Caco-2 (cell line): Measurements from ENCODE around the gene MYH9. TPM values are rescaled to one million over a fixed set of nuclear protein-coding genes. Genes with fewer than 3 reads are reported as not detected.

Experiments
- BruUV-seq: library from RNA; stranded (reverse); fragments of 400-500 nt; replicated peaks from 2 replicates; lab custom pipeline; 2021; lab: Mats Ljungman, UMichigan
- CTCF ChIA-PET: fragments of 300-600 bp; sonication (Branson Sonifier 250); formaldehyde crosslinking; loops from one replicate; lab custom pipeline; 2022; ENCODE audit warnings: antibody characterized with exemption; lab: Charles Lee
- POLR2A ChIA-PET: fragments of 300-600 bp; sonication (Branson Sonifier 250); formaldehyde crosslinking; loops from one replicate; lab custom pipeline; 2022; ENCODE audit warnings: antibody characterized with exemption; lab: Charles Lee
- DNase-seq, 2 experiments: peaks; one replicate each; pipeline versions ENCODE4 v3.0.0 to v3.0.0-alpha.2; 2020 to 2022
- H3K27me3 ChIP-seq: replicated peaks from 2 replicates; pipeline ENCODE4 v1.6.0; 2011; ENCODE audit warnings: low read length; ENCODE audit not compliant: control insufficient read depth, insufficient read depth
- H3K36me3 ChIP-seq: 2 replicates; pipeline ENCODE4 v1.5.1; 2011; ENCODE audit warnings: low read length; ENCODE audit not compliant: control insufficient read depth, insufficient read depth
- H3K4me1 ChIP-seq: fragments of 250-450 bp; sonication (Bioruptor Pico); 2 replicates; pipeline ENCODE4 v1.5.1; 2020; ENCODE audit warnings: mild to moderate bottlenecking
- H3K4me3 ChIP-seq: 2 replicates; pipeline ENCODE4 v1.5.1; 2011; ENCODE audit warnings: low read depth, mild to moderate bottlenecking, control low read depth, low read length
- H3K9me3 ChIP-seq: fragments of 250-450 bp; sonication (Bioruptor Pico); 2 replicates; pipeline ENCODE4 v1.5.1; 2020; ENCODE audit warnings: mild to moderate bottlenecking, moderate library complexity
- H3K27ac Mint-ChIP-seq: one replicate; pipeline ENCODE4 v1.8.0; 2022; ENCODE audit warnings: mixed read lengths; ENCODE audit not compliant: unreplicated experiment
- H3K27me3 Mint-ChIP-seq: one replicate; pipeline ENCODE4 v1.8.0; 2022; ENCODE audit warnings: mixed read lengths; ENCODE audit not compliant: insufficient read depth, unreplicated experiment
- H3K36me3 Mint-ChIP-seq: one replicate; pipeline ENCODE4 v1.8.0; 2022; ENCODE audit warnings: mild to moderate bottlenecking, mixed read lengths; ENCODE audit not compliant: insufficient read depth, unreplicated experiment
- H3K4me1 Mint-ChIP-seq: one replicate; pipeline ENCODE4 v1.8.0; 2022; ENCODE audit warnings: low read depth, mixed read lengths; ENCODE audit not compliant: unreplicated experiment
- H3K4me3 Mint-ChIP-seq: one replicate; pipeline ENCODE4 v1.8.0; 2022; ENCODE audit warnings: mild to moderate bottlenecking, moderate library complexity, mixed read lengths; ENCODE audit not compliant: unreplicated experiment
- H3K9me3 Mint-ChIP-seq: one replicate; pipeline ENCODE4 v1.8.0; 2022; ENCODE audit warnings: mixed read lengths; ENCODE audit not compliant: unreplicated experiment
- intact Hi-C: fragments of 100-400 bp; cut with micrococcal nuclease; formaldehyde crosslinking; loops from one replicate; pipeline ENCODE4 v1.10.0; 2022; ENCODE audit not compliant: unreplicated experiment
- total RNA-seq: library from RNA; stranded (reverse); gene quantifications from 2 replicates; pipeline ENCODE4 v1.2.3, GENCODE V29; 2022
- TF ChIP-seq, protein P1 (sequence below), 2 experiments: fragments of 200-600 bp in 1 of 2; IDR thresholded peaks; 1 replicate in 1 of 2; 2 replicates in 1 of 2; pipeline versions ENCODE4 v1.5.1 to v1.8.0; 2011 to 2022; ENCODE audit warnings: antibody characterized with exemption in 1 of 2, control low read depth in 1 of 2, inconsistent platforms in 1 of 2, low read depth in 1 of 2, low read length in 1 of 2, mild to moderate bottlenecking in 1 of 2, moderate library complexity in 1 of 2; ENCODE audit not compliant: insufficient read depth in 1 of 2, severe bottlenecking in 1 of 2, unreplicated experiment in 1 of 2

The MYH9 gene
- total RNA-seq, 1 experiment from 2014 or later = 513 TPM

DNA sequence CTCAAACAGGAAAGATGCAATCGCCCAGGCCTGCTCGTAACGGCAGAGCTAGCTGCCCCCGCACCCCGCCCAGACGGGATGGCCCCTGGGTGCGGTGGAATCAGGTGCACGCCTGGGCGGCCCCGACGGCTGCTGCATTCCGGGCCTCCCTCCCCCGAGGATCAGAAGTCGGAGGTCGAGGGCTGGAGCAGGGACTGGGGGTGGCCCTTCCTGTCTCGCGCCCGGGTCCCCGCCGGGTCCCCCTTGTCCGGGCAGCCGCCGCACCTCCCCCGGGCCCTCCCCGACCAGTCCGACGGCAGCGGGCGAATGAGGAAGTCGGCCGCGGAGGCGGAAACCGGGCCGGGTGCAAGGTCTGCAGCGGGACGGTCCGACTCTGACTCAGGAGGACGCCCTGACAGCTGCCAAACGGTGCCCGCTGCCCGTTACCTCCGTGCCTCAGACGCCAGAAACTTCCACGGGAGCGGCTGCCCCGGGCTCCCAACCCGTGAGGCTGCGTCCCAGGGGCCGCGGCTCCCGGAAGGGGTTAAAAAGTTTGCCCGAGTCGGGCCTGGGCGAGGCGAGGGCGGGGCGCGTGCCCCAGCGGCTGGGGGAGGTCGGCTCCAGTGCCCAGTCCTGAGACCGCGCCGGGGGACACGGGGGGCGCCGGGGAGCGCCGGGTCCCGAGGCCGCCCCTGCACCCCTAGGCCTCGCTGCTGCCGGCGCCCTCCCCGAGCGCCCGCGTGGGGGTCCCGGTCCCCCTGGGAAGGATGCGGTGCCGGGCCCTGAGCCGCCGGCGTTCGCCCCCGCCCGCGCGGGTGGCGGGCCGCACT lies 663 bp downstream of the MYH9 start:
- peak in 1 of 2 experiments; percentile 48 for DNase-seq
- CTCF ChIA-PET = interaction anchor here (1.4 to 1.6 kb wide), 2 partner anchors 12 to 83 kb away, joined by 3 to 5 read pairs; no protein-coding TSS in a partner anchor
- no TSS peak for BruUV-seq

DNA sequence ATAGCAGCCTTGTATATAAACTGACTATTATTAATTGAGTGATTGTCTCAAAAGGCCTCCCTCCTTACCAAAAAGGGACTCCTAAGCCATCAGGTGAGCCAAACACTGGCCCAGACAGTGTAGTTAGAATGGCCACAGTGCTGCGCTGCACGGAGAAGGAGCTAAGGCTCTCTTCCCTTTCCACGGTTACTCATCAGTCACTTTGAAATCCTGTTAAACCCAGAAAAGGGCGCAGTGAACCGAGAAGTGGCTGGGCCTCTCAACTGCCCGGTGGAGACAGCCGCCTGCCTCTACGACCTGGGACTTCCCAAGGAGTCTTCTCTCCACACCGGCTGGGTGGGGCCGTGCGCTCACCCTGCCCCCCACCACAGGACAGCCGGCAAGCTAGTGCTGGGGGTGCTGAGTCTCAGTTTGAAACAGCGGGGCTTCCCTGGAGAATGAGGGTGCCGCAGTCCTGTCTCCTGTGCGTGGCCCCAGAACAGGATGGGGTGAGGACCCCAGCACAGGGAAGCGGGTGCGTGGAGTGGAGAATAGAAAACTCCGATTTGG lies 1.3 kb downstream of the MYH9 start:
- intact Hi-C loops = loop anchor here (1.0 kb wide), 1 partner anchor 18 kb away; no protein-coding TSS in a partner anchor
- H3K9me3 Mint-ChIP-seq = no peaks in the 10 kb centered on the region
- TF ChIP-seq, protein P1, sequence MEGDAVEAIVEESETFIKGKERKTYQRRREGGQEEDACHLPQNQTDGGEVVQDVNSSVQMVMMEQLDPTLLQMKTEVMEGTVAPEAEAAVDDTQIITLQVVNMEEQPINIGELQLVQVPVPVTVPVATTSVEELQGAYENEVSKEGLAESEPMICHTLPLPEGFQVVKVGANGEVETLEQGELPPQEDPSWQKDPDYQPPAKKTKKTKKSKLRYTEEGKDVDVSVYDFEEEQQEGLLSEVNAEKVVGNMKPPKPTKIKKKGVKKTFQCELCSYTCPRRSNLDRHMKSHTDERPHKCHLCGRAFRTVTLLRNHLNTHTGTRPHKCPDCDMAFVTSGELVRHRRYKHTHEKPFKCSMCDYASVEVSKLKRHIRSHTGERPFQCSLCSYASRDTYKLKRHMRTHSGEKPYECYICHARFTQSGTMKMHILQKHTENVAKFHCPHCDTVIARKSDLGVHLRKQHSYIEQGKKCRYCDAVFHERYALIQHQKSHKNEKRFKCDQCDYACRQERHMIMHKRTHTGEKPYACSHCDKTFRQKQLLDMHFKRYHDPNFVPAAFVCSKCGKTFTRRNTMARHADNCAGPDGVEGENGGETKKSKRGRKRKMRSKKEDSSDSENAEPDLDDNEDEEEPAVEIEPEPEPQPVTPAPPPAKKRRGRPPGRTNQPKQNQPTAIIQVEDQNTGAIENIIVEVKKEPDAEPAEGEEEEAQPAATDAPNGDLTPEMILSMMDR (IDR thresholded peaks at IDR 0.05; ENCODE audit: insufficient read depth in 1 of 2, low read depth in 1 of 2, low read length in 1 of 2, severe bottlenecking in 1 of 2, unreplicated experiment in 1 of 2) = no peak
- H3K4me1 Mint-ChIP-seq = peaks cover 16% of the 10 kb centered on the region
- Histone ChIP-seq H3K4me3 (peak overlapping the region; percentile 98), H3K9me3 (no peaks in the 10 kb centered on the region), H3K27me3 (no peaks in the 10 kb centered on the region), H3K4me1 (peaks cover 21% of the 10 kb centered on the region), H3K36me3 (no peaks in the 10 kb centered on the region; the same call in 1 of the 2 replicates)
- ChIA-PET POLR2A (interaction anchor here (2.1 kb wide), 1 partner anchor 16 kb away, joined by 14 read pairs; no protein-coding TSS in a partner anchor), CTCF (no interaction called here)
- no TSS peak for BruUV-seq
- H3K27me3 Mint-ChIP-seq = no peaks in the 10 kb centered on the region
- H3K36me3 Mint-ChIP-seq = peaks cover 63% of the 10 kb centered on the region
- peak overlapping the region; percentile 94 for H3K4me3 Mint-ChIP-seq
- peak overlapping the region; percentile 81 for H3K27ac Mint-ChIP-seq
- DNase-seq = no peak

More for the DNA sequence above, 663 bp downstream of the MYH9 start:
- intact Hi-C loops = loop anchor here (1.0 kb wide), 1 partner anchor 19 kb away; no protein-coding TSS in a partner anchor
- Histone ChIP-seq H3K4me3 (peak overlapping the region; percentile 98), H3K27me3 (no peaks in the 10 kb centered on the region), H3K4me1 (peaks cover 21% of the 10 kb centered on the region), H3K36me3 (no peaks in the 10 kb centered on the region; the same call in 1 of the 2 replicates), H3K9me3 (no peaks in the 10 kb centered on the region)
- POLR2A ChIA-PET = interaction anchor here (0.6 to 2.1 kb wide), 11 partner anchors 12 to 95 kb away, joined by 3 to 26 read pairs (median 7); partner anchors contain the start of gene TXN2
- H3K9me3 Mint-ChIP-seq = no peaks in the 10 kb centered on the region
- H3K4me1 Mint-ChIP-seq = peaks cover 21% of the 10 kb centered on the region
- H3K4me3 Mint-ChIP-seq = peak overlapping the region; percentile 94
- peak overlapping the region; percentile 81 for H3K27ac Mint-ChIP-seq
- H3K27me3 Mint-ChIP-seq = no peaks in the 10 kb centered on the region
- peaks cover 56% of the 10 kb centered on the region for H3K36me3 Mint-ChIP-seq
- TF ChIP-seq, protein P1 (IDR thresholded peaks at IDR 0.05; ENCODE audit: insufficient read depth in 1 of 2, low read depth in 1 of 2, low read length in 1 of 2, severe bottlenecking in 1 of 2, unreplicated experiment in 1 of 2) = no peak
